ENCODE results near the gene LITAF. TPM values are rescaled to one million over a fixed set of nuclear protein-coding genes. Genes with fewer than 3 reads are reported as not detected.

LITAF gene
- polyA plus RNA-seq, 1 of the 3 experiments (the other 2 are of a cell fraction) = 45.7 TPM

DNA sequence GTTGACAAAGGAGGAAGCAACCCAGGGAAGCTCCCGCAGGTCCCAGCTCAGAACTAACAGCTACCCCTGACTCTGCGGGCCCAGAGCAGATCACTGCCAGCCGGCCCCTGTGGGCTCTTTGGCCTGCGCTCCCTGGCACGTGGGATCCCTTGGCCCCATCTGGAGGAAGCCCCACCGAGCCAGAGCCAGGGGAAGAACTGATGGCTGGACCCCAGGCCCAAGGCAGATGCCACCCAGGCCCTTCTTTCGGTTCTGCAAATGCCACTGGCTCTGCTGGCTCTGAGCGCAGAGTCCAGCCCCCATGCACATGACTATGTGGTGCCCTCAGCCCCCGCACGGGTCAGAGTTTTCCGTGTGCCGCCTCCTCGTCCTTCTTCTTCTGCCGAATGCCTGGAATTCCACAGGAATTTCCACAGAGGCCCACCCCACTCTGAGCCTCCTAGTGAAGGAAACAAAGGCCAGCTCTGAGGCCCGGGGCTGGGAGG is 45.8 kb upstream of the LITAF start:
- ChIA-PET CTCF (interaction anchor here (1.3 kb wide), 1 partner anchor 236 kb away, joined by 3 read pairs; no protein-coding TSS in a partner anchor), POLR2A (no interaction called here)
- Histone ChIP-seq H3K9me3 (no peaks in the 10 kb centered on the region), H3K4me3 (ENCODE audit: low read depth in 2 of 2, low read length in 1 of 2) (no peak overlapping the region), H3K9me2 (no peaks in the 10 kb centered on the region), H3K4me2 (no peak overlapping the region), H4K20me1 (ENCODE audit: insufficient read depth) (no peaks in the 10 kb centered on the region), H3K79me2 (ENCODE audit: insufficient read depth) (no peaks in the 10 kb centered on the region), H3K27me3 (ENCODE audit: insufficient read depth) (no peaks in the 10 kb centered on the region), H3F3A (replicated peaks; ENCODE audit: insufficient read depth) (no peaks in the 10 kb centered on the region), H3K36me3 (replicated peaks in 1 of 2; ENCODE audit: control insufficient read depth in 1 of 2, insufficient read depth in 2 of 2, low read length in 1 of 2) (no peaks in the 10 kb centered on the region), H2AFZ (ENCODE audit: low read depth) (peak overlapping the region; percentile 58; the same call in 1 of the 2 replicates), H3K27ac (ENCODE audit: low read depth in 2 of 2, low read length in 1 of 2) (no peak overlapping the region), H3K9ac (no peak overlapping the region), H3K4me1 (ENCODE audit: control insufficient read depth in 1 of 2, insufficient read depth in 2 of 2, low read depth in 1 of 2, low read length in 1 of 2) (peaks cover 0 to 6% of the 10 kb centered on the region in 2 experiments; a peak in 1 of 4 replicates)
- no peak for DNase-seq
- 59% methylated on average over 8 of the region's 15 CpGs for WGBS (ENCODE audit: low lambda C conversion rate)
- TF ChIP-seq TEAD4 (IDR thresholded peaks at IDR 0.05; ENCODE audit: borderline replicate concordance, insufficient read depth) (0 out of 2 replicates have a peak, but pooled peaks have one; percentile 26), PBX3 (IDR thresholded peaks at IDR 0.05) (no peak)

- WGBS (ENCODE audit: low lambda C conversion rate) = 91% methylated on average over 7 of the region's 7 CpGs
- Histone ChIP-seq H3K9me2 (no peaks in the 10 kb centered on the region), H3K4me1 (ENCODE audit: control insufficient read depth in 1 of 2, insufficient read depth in 2 of 2, low read depth in 1 of 2, low read length in 1 of 2) (peaks cover 0 to 6% of the 10 kb centered on the region in 2 experiments; a peak in 1 of 4 replicates), H3K9ac (no peak overlapping the region), H3K4me3 (ENCODE audit: low read depth in 2 of 2, low read length in 1 of 2) (no peak overlapping the region), H3F3A (replicated peaks; ENCODE audit: insufficient read depth) (no peaks in the 10 kb centered on the region), H3K36me3 (replicated peaks in 1 of 2; ENCODE audit: control insufficient read depth in 1 of 2, insufficient read depth in 2 of 2, low read length in 1 of 2) (no peaks in the 10 kb centered on the region), H4K20me1 (ENCODE audit: insufficient read depth) (no peaks in the 10 kb centered on the region), H3K27ac (ENCODE audit: low read depth in 2 of 2, low read length in 1 of 2) (no peak overlapping the region), H3K27me3 (ENCODE audit: insufficient read depth) (no peaks in the 10 kb centered on the region), H3K9me3 (no peaks in the 10 kb centered on the region), H3K79me2 (ENCODE audit: insufficient read depth) (no peaks in the 10 kb centered on the region), H3K4me2 (no peak overlapping the region), H2AFZ (ENCODE audit: low read depth) (no peak overlapping the region)
- ChIA-PET CTCF (interaction anchor here (1.6 to 2.0 kb wide), 2 partner anchors 9 to 224 kb away, joined by 4 to 5 read pairs; no protein-coding TSS in a partner anchor), POLR2A (interaction anchor here (0.5 kb wide), 1 partner anchor 57 kb away, joined by 3 read pairs; no protein-coding TSS in a partner anchor)
- no peak for DNase-seq
- TF ChIP-seq NFIC (IDR thresholded peaks at IDR 0.05; ENCODE audit: borderline replicate concordance) = no peak
- no peak for TF ChIP-seq TEAD4 (IDR thresholded peaks at IDR 0.05; ENCODE audit: borderline replicate concordance, insufficient read depth)
- no peak for TF ChIP-seq GABPA (IDR thresholded peaks at IDR 0.05; ENCODE audit: low read depth)
- no peak for TF ChIP-seq FOXM1 (IDR thresholded peaks at IDR 0.05; ENCODE audit: low read depth)
- TF ChIP-seq IRF3 (IDR thresholded peaks at IDR 0.05; ENCODE audit: low read depth, low read length) = no peak
- no peak for TF ChIP-seq CHD2 (IDR thresholded peaks at IDR 0.05; ENCODE audit: low read length, partially characterized antibody)
- no peak for TF ChIP-seq NRF1 (IDR thresholded peaks at IDR 0.05; ENCODE audit: low read depth, low read length)
- TF ChIP-seq, protein P1, sequence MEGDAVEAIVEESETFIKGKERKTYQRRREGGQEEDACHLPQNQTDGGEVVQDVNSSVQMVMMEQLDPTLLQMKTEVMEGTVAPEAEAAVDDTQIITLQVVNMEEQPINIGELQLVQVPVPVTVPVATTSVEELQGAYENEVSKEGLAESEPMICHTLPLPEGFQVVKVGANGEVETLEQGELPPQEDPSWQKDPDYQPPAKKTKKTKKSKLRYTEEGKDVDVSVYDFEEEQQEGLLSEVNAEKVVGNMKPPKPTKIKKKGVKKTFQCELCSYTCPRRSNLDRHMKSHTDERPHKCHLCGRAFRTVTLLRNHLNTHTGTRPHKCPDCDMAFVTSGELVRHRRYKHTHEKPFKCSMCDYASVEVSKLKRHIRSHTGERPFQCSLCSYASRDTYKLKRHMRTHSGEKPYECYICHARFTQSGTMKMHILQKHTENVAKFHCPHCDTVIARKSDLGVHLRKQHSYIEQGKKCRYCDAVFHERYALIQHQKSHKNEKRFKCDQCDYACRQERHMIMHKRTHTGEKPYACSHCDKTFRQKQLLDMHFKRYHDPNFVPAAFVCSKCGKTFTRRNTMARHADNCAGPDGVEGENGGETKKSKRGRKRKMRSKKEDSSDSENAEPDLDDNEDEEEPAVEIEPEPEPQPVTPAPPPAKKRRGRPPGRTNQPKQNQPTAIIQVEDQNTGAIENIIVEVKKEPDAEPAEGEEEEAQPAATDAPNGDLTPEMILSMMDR (IDR thresholded peaks at IDR 0.05) = no peak
- no peak for TF ChIP-seq MXI1 (IDR thresholded peaks at IDR 0.05; ENCODE audit: low read depth, low read length)
- TF ChIP-seq TCF12 (IDR thresholded peaks at IDR 0.05) = no peak
- TF ChIP-seq, protein P2, sequence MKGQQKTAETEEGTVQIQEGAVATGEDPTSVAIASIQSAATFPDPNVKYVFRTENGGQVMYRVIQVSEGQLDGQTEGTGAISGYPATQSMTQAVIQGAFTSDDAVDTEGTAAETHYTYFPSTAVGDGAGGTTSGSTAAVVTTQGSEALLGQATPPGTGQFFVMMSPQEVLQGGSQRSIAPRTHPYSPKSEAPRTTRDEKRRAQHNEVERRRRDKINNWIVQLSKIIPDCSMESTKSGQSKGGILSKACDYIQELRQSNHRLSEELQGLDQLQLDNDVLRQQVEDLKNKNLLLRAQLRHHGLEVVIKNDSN (IDR thresholded peaks at IDR 0.05; ENCODE audit: borderline replicate concordance, low read depth) = no peak
- no peak for TF ChIP-seq EP300 (IDR thresholded peaks at IDR 0.05; ENCODE audit: borderline replicate concordance in 1 of 2, low read depth in 1 of 2, low read length in 1 of 2)
- TF ChIP-seq FOXJ3 (CRISPR knock-in tag; IDR thresholded peaks at IDR 0.05) = no peak
- TF ChIP-seq POLR2AphosphoS5 (IDR thresholded peaks at IDR 0.05; ENCODE audit: low read depth, low read length) = no peak
- no peak for TF ChIP-seq RXRA (IDR thresholded peaks at IDR 0.05; ENCODE audit: borderline replicate concordance, low read depth)
- no peak for TF ChIP-seq ZBTB33 (IDR thresholded peaks at IDR 0.05; ENCODE audit: borderline replicate concordance, low read depth)
Measured at GRCh38 chr16:11631214-11631613, 44.5 kb upstream of the LITAF start.

Data from SK-N-SH (cell line).